Esophagus squamous epithelium (tissue), 5 donors: Measurements from ENCODE around the gene FABP7. TPM values are rescaled to one million over a fixed set of nuclear protein-coding genes. Genes with fewer than 3 reads are reported as not detected.
A peak's percentile ranks its signal among the peaks of the same experiment; 100 is the strongest.

Source experiments
- DNase-seq: peaks from one replicate; lab custom pipeline; 2025; lab: John Stamatoyannopoulos, UW
- H3K27ac ChIP-seq, 4 donors: fragments of 200-600 bp; sonication (generic); one replicate each; pipeline ENCODE4 v1.5.1; 2016 to 2019; ENCODE audit warnings: mild to moderate bottlenecking in 1 of 4
- H3K27me3 ChIP-seq, 4 donors: fragments of 200-600 bp; sonication (generic); 1 replicate in 3 of 4; 2 replicates in 1 of 4; pipeline versions ENCODE4 v1.5.1 to v1.6.0; 2017 to 2021; ENCODE audit warnings: antibody characterized with exemption in 1 of 4
- H3K36me3 ChIP-seq, 3 donors: fragments of 200-600 bp; sonication (generic); one replicate each; pipeline ENCODE4 v1.5.1; 2016 to 2019
- H3K4me1 ChIP-seq, 3 donors: fragments of 200-600 bp; sonication (generic); one replicate each; pipeline ENCODE4 v1.5.1; 2017 to 2019
- H3K4me3 ChIP-seq, 4 donors: fragments of 200-600 bp; sonication (generic); 1 replicate in 3 of 4; 2 replicates in 1 of 4; pipeline ENCODE4 v1.5.1; 2016 to 2019; ENCODE audit warnings: mild to moderate bottlenecking in 2 of 4, moderate library complexity in 1 of 4
- H3K9me3 ChIP-seq, 3 donors: fragments of 200-600 bp; sonication (generic); one replicate each; pipeline ENCODE4 v1.5.1; 2016 to 2019
- POLR2A ChIP-seq, 4 donors: fragments of 450-650 bp; IDR thresholded peaks; one replicate each; pipeline ENCODE4 v1.6.1; 2017; ENCODE audit warnings: antibody characterized with exemption in 4 of 4, mild to moderate bottlenecking in 4 of 4, moderate library complexity in 3 of 4
- WGBS, 2 donors: methylation state at CpG; one replicate each; pipeline ENCODE4 v1.1.5; 2018; 5-methylcytosine and 5-hydroxymethylcytosine counted together
- intact Hi-C: fragments of 100-400 bp; cut with DNase I; formaldehyde crosslinking; loops from one replicate; pipeline ENCODE4 v1.15.0; 2022
- total RNA-seq, 4 donors: library from RNA; depleted of rRNA; stranded (reverse); fragments of >200 nt; gene quantifications; one replicate each; pipeline ENCODE4 v1.1.0, GENCODE V29; 2016
- TF ChIP-seq, protein P1 (sequence below), 6 experiments: fragments of 450-650 bp in 4 of 6; fragments of 200-600 bp in 2 of 6; sonication (generic) in 2 of 6; IDR thresholded peaks; one replicate each; pipeline ENCODE4 v1.5.1; 2016 to 2019; ENCODE audit warnings: antibody characterized with exemption in 6 of 6, mild to moderate bottlenecking in 4 of 6, moderate library complexity in 4 of 6
- donor health status: DM: yes; HTN: yes; CAD: no.

Gene FABP7
- total RNA-seq, 4 donors from 2014 or later, result not detected

DNA sequence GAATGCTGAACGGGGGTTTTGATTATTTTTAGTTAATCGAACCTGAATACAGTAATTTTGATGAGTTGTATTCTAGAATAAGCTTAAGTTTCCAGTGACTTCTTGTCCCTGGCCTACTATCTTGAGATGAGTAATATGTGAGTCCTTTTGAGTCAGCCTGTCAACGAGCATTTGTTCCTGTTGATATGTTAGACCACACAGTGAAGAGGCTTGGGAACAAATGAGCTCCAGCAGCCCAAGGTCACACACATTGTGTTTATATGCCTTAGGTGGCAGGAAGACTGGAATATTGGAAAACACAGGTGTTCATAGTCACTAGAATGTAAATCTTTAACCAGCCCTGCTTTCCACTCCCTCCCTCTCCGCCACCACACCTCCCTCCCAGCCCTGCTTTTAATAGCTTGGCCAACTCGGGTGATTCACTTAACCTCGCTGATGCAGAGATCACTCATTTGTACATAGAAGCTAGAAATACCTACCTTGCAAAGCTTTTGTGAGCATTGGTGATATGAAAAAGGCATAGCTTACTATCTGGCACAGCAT is 18.7 kb downstream of the FABP7 start:
- Histone ChIP-seq H3K9me3 (no peaks in the 10 kb centered on the region), H3K36me3 (peaks cover 0 to 12% (median 0%) of the 10 kb centered on the region in 3 donors), H3K4me3 (no peak overlapping the region), H3K27ac (peak overlapping the region; percentile 25 to 80 (median 72)), H3K27me3 (no peaks in the 10 kb centered on the region), H3K4me1 (peaks cover 0 to 55% (median 22%) of the 10 kb centered on the region in 3 donors)
- 23 to 47% methylated on average over 6 of the region's 6 CpGs for WGBS, 2 donors
- TF ChIP-seq, protein P1, sequence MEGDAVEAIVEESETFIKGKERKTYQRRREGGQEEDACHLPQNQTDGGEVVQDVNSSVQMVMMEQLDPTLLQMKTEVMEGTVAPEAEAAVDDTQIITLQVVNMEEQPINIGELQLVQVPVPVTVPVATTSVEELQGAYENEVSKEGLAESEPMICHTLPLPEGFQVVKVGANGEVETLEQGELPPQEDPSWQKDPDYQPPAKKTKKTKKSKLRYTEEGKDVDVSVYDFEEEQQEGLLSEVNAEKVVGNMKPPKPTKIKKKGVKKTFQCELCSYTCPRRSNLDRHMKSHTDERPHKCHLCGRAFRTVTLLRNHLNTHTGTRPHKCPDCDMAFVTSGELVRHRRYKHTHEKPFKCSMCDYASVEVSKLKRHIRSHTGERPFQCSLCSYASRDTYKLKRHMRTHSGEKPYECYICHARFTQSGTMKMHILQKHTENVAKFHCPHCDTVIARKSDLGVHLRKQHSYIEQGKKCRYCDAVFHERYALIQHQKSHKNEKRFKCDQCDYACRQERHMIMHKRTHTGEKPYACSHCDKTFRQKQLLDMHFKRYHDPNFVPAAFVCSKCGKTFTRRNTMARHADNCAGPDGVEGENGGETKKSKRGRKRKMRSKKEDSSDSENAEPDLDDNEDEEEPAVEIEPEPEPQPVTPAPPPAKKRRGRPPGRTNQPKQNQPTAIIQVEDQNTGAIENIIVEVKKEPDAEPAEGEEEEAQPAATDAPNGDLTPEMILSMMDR (IDR thresholded peaks at IDR 0.05), result no peak
- TF ChIP-seq POLR2A (IDR thresholded peaks at IDR 0.05), result no peak
- no peak for DNase-seq
- intact Hi-C loops, result no loop called here

DNA sequence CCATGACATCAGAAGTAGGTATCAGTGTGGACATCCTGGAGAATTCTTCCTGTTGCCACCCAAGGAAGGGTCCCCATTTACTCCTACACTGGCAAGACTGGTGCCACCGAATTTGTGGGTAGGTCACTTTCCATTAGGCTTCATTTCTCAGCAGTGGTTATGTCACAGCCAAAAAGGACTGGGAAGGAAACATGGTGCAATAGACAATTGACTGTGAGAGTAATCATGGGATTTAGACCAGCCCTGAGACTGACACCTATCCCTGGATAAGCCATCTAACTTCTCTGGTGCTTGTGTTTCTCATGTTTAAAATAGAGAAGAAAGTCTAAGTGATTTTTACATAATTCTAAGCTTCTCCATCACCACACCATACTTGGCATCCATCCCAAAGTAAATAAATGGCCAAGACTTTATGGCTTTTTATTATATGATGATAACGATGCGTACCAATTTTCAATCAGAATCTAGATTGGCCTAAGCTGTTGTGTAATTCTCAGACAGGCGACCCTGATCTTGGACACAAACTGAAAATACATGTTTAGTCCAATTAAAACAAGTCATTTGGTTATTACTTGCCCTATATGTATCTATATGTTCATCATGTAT is 19.7 kb downstream of the FABP7 start:
- WGBS, 2 donors, result 65 to 88% methylated on average over 3 to 4 of the region's 4 CpGs
- no peak overlapping the region for H3K4me3 ChIP-seq
- peaks cover 0 to 21% (median 0%) of the 10 kb centered on the region in 3 donors for H3K36me3 ChIP-seq
- DNase-seq, result no peak
- H3K9me3 ChIP-seq, result no peaks in the 10 kb centered on the region
- no peaks in the 10 kb centered on the region for H3K27me3 ChIP-seq
- TF ChIP-seq, protein P1 (IDR thresholded peaks at IDR 0.05), result no peak
- no peak for TF ChIP-seq POLR2A (IDR thresholded peaks at IDR 0.05)
- H3K27ac ChIP-seq, result peak overlapping the region; percentile 25 to 80 (median 72)
- H3K4me1 ChIP-seq, result peaks cover 0 to 55% (median 22%) of the 10 kb centered on the region in 3 donors
- intact Hi-C loops, result no loop called here

DNA sequence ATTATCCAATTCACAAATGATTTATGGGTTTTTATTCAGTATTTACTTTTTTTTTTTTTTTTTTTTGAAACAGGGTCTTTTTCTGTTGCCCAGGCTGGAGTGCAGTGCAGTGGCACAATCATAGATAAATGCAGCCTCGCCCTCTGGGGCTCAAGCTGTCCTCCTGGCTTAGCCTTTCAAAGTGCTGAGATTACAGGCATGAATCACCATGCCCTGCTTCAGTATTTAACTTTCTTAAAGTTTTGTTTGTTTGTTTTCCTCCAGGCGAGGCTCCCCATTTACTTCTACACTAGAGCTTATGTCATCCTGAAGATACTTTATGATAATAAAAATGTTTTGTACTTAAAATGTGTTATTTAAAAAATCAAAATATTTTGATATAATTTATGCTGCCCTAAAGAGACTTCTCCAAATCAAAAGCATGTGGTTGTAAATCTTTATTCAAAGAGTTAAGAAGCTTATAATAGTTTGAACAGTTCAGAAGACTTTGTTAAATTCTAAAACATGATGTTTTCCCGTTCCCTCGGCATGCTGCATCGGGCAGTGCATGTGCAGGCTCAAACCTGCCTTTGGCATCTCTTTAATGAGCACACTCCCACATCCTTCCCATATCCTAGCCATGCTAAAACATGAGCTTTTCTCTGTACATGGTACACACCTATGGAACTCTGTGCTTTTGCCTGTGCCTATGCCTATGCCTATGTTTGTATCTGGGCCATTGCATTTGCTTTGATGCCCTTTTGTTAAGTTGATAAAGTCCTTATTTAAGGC is 20.6 kb downstream of the FABP7 start:
- Histone ChIP-seq H3K4me1 (peaks cover 0 to 55% (median 22%) of the 10 kb centered on the region in 3 donors), H3K27ac (peak overlapping the region; percentile 37 to 80 (median 72)), H3K4me3 (no peak overlapping the region), H3K9me3 (no peaks in the 10 kb centered on the region), H3K27me3 (no peaks in the 10 kb centered on the region), H3K36me3 (peaks cover 0 to 25% (median 0%) of the 10 kb centered on the region in 3 donors)
- DNase-seq, result no peak
- no peak for TF ChIP-seq POLR2A (IDR thresholded peaks at IDR 0.05)
- TF ChIP-seq, protein P1 (IDR thresholded peaks at IDR 0.05), result no peak
- intact Hi-C loops, result no loop called here
- WGBS, 2 donors, result 41 to 68% methylated on average over 5 of the region's 5 CpGs

DNA sequence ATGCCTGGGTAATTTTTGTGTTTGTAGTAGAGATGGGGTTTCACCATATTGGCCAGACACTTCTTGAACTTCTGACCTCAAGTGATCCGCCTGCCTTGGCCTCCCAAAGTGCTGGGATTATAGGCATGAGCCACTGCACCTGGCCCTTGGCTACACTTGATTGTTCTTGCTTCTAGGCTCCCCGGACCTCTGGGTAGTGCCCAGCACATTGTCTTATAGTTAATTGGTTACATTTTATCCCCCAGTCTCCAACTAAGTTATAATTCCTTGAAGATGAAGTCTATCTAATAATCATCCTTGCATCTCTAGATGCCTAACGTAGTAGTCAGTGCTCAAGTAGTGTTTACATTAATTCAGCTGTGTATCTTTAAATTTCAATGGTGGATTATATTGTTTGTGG is 21.4 kb downstream of the FABP7 start:
- Histone ChIP-seq H3K9me3 (no peaks in the 10 kb centered on the region), H3K36me3 (peaks cover 0 to 33% (median 0%) of the 10 kb centered on the region in 3 donors), H3K4me1 (peaks cover 0 to 55% (median 22%) of the 10 kb centered on the region in 3 donors), H3K27me3 (no peaks in the 10 kb centered on the region), H3K27ac (peak overlapping the region; percentile 37 to 80 (median 72)), H3K4me3 (no peak overlapping the region)
- intact Hi-C loops, result no loop called here
- DNase-seq, result no peak
- TF ChIP-seq, protein P1 (IDR thresholded peaks at IDR 0.05), result no peak
- no peak for TF ChIP-seq POLR2A (IDR thresholded peaks at IDR 0.05)
- WGBS, 2 donors, result 38 to 62% methylated on average over 3 of the region's 3 CpGs

DNA sequence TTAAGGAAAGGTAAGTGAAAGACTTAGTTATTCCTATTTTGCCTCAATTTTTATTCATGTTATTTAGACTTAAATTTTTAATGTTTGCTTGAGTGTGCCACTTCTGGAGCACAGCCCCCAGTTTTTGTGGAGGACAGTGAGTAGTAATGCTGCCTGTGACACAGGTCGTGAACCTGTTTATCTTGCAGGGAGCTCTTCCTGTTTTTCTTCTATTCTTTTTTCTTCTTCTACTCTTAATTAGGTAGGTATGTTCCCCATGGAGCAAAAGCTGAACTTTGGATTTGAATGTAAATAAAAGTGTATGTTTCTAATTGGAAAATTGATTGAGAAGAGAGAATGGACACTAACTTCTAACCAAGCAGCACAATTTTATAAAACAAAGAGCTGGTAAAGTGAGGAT is 21.9 kb downstream of the FABP7 start:
- no peak overlapping the region for H3K4me3 ChIP-seq
- H3K9me3 ChIP-seq, result no peaks in the 10 kb centered on the region
- intact Hi-C loops, result no loop called here
- no peak for DNase-seq
- H3K4me1 ChIP-seq, result peaks cover 0 to 55% (median 22%) of the 10 kb centered on the region in 3 donors
- TF ChIP-seq, protein P1 (IDR thresholded peaks at IDR 0.05), result no peak
- no peak for TF ChIP-seq POLR2A (IDR thresholded peaks at IDR 0.05)
- peaks cover 0 to 37% (median 0%) of the 10 kb centered on the region in 3 donors for H3K36me3 ChIP-seq
- peak overlapping the region in 3 of 4 donors; percentile 71 to 80 (median 73) for H3K27ac ChIP-seq
- 45 to 69% methylated on average over 1 of the region's 1 CpG for WGBS, 2 donors
- H3K27me3 ChIP-seq, result no peaks in the 10 kb centered on the region
